SK-N-SH (cell line): Measurements from ENCODE around the gene ITGA1. TPM values are rescaled to one million over a fixed set of nuclear protein-coding genes. Genes with fewer than 3 reads are reported as not detected.

Experiments used
- CTCF ChIA-PET: fragments of 300-600, 350-600 bp; formaldehyde crosslinking; extraction: SDS; loops from one replicate; lab custom pipeline; 2021; lab: Yijun Ruan, JAX
- POLR2A ChIA-PET: fragments of 350-600 bp; sonication (Branson Sonifier 250); formaldehyde crosslinking; extraction: SDS; loops from one replicate; lab custom pipeline; 2020; ENCODE audit warnings: antibody characterized with exemption, inconsistent platforms; lab: Yijun Ruan, JAX
- DNase-seq: peaks from one replicate; pipeline ENCODE4 v3.0.0; 2012
- H2AFZ ChIP-seq: fragments of 200-600 bp; sonication (generic); 2 replicates; pipeline ENCODE4 v1.8.1; 2016; ENCODE audit warnings: antibody characterized with exemption, mild to moderate bottlenecking, low read depth
- H3F3A ChIP-seq: fragments of 200-600 bp; sonication (generic); replicated peaks from 2 replicates; pipeline ENCODE3; 2016; ENCODE audit warnings: antibody characterized with exemption, mild to moderate bottlenecking; ENCODE audit not compliant: insufficient read depth
- H3K27ac ChIP-seq, 2 experiments: fragments of 200-500 bp in 1 of 2; fragments of 200-600 bp in 1 of 2; sonication (Bioruptor generic) in 1 of 2; sonication (generic), shearing (Covaris generic) in 1 of 2; 2 replicates each; pipeline versions ENCODE4 v1.5.1 to v1.6.1; 2014 to 2016; ENCODE audit warnings: low read depth in 2 of 2, inconsistent platforms in 1 of 2, low read length in 1 of 2, mild to moderate bottlenecking in 1 of 2, mixed read lengths in 1 of 2
- H3K27me3 ChIP-seq: fragments of 200-600 bp; sonication (generic), shearing (Covaris generic); 2 replicates; pipeline ENCODE4 v1.6.1; 2016; ENCODE audit warnings: mixed run types; ENCODE audit not compliant: insufficient read depth
- H3K36me3 ChIP-seq, 2 experiments: fragments of 200-500 bp in 1 of 2; fragments of 200-600 bp in 1 of 2; sonication (Bioruptor generic) in 1 of 2; sonication (generic) in 1 of 2; replicated peaks in 1 of 2; 2 replicates each; pipeline versions ENCODE3 to v1.5.1; 2014 to 2016; ENCODE audit warnings: low read length in 1 of 2, mild to moderate bottlenecking in 1 of 2; ENCODE audit not compliant: insufficient read depth in 2 of 2, control insufficient read depth in 1 of 2
- H3K4me1 ChIP-seq, 2 experiments: fragments of 200-500 bp in 1 of 2; fragments of 200-600 bp in 1 of 2; sonication (Bioruptor generic) in 1 of 2; sonication (generic), shearing (Covaris generic) in 1 of 2; 2 replicates each; pipeline versions ENCODE4 v1.5.1 to v1.6.1; 2014 to 2016; ENCODE audit warnings: low read depth in 1 of 2, low read length in 1 of 2, mixed run types in 1 of 2; ENCODE audit not compliant: insufficient read depth in 2 of 2, control insufficient read depth in 1 of 2
- H3K4me2 ChIP-seq: fragments of 200-600 bp; sonication (generic), shearing (Covaris generic); 2 replicates; pipeline ENCODE4 v1.6.1; 2017; ENCODE audit warnings: mixed run types
- H3K4me3 ChIP-seq, 2 experiments: fragments of 200-500 bp in 1 of 2; fragments of 200-600 bp in 1 of 2; sonication (Bioruptor generic) in 1 of 2; sonication (generic), shearing (Covaris generic) in 1 of 2; 2 replicates each; pipeline versions ENCODE4 v1.5.1 to v1.8.1; 2014 to 2016; ENCODE audit warnings: low read depth in 2 of 2, inconsistent platforms in 1 of 2, low read length in 1 of 2, mild to moderate bottlenecking in 1 of 2, mixed read lengths in 1 of 2, moderate library complexity in 1 of 2
- H3K79me2 ChIP-seq: fragments of 200-600 bp; sonication (generic); 2 replicates; pipeline ENCODE4 v1.8.1; 2017; ENCODE audit warnings: mild to moderate bottlenecking; ENCODE audit not compliant: insufficient read depth
- H3K9ac ChIP-seq: fragments of 200-600 bp; sonication (generic); 2 replicates; pipeline ENCODE4 v1.6.1; 2017; ENCODE audit warnings: mixed run types
- H3K9me2 ChIP-seq: fragments of 200-600 bp; sonication (generic); 2 replicates; pipeline ENCODE4 v1.6.1; 2017; ENCODE audit warnings: mixed run types
- H3K9me3 ChIP-seq: fragments of 200-600 bp; sonication (generic); 2 replicates; pipeline ENCODE4 v1.6.1; 2017; ENCODE audit warnings: mixed run types, mild to moderate bottlenecking, moderate library complexity
- H4K20me1 ChIP-seq: fragments of 200-600 bp; sonication (generic); 2 replicates; pipeline ENCODE4 v1.6.1; 2017; ENCODE audit warnings: mild to moderate bottlenecking, mixed run types; ENCODE audit not compliant: insufficient read depth
- EZH2phosphoT487 ChIP-seq: fragments of 200-600 bp; sonication (generic); IDR thresholded peaks from 2 replicates; pipeline ENCODE4 v1.6.1; 2017; ENCODE audit warnings: low read depth, mixed run types, mild to moderate bottlenecking, antibody characterized with exemption, moderate library complexity, borderline replicate concordance
- FOSL2 ChIP-seq: IDR thresholded peaks from 2 replicates; pipeline ENCODE4 v1.4.0; 2012; ENCODE audit warnings: low read depth, mild to moderate bottlenecking, moderate library complexity, borderline replicate concordance
- IRF3 ChIP-seq: fragments of 150-350 bp; IDR thresholded peaks from 2 replicates; pipeline ENCODE4 v1.6.1; 2016; ENCODE audit warnings: mild to moderate bottlenecking, low read depth, low read length
- JUND ChIP-seq: IDR thresholded peaks from 2 replicates; pipeline ENCODE4 v1.4.0; 2012
- MAX ChIP-seq: IDR thresholded peaks from 2 replicates; pipeline ENCODE4 v1.4.0; 2012; ENCODE audit warnings: low read depth
- MXI1 ChIP-seq: IDR thresholded peaks from 2 replicates; pipeline ENCODE4 v1.6.1; 2012; ENCODE audit warnings: mild to moderate bottlenecking, low read depth, low read length, improper control_type of control experiment
- NRF1 ChIP-seq: IDR thresholded peaks from 2 replicates; pipeline ENCODE4 v1.6.1; 2012; ENCODE audit warnings: low read depth, mild to moderate bottlenecking, low read length
- REST ChIP-seq: IDR thresholded peaks from 2 replicates; pipeline ENCODE4 v1.6.1; 2012; ENCODE audit warnings: mild to moderate bottlenecking, low read depth, low read length, moderate library complexity
- RXRA ChIP-seq: IDR thresholded peaks from 2 replicates; pipeline ENCODE4 v1.4.0; 2012; ENCODE audit warnings: low read depth, mild to moderate bottlenecking, borderline replicate concordance
- SIN3A ChIP-seq: IDR thresholded peaks from 2 replicates; pipeline ENCODE4 v1.6.1; 2012; ENCODE audit warnings: low read depth, mild to moderate bottlenecking, low read length, moderate library complexity, borderline replicate concordance
- SMC3 ChIP-seq: IDR thresholded peaks from 2 replicates; pipeline ENCODE4 v1.6.1; 2012; ENCODE audit warnings: low read depth, low read length, improper control_type of control experiment
- TEAD4 ChIP-seq: IDR thresholded peaks from 2 replicates; pipeline ENCODE4 v1.4.0; 2012; ENCODE audit warnings: mild to moderate bottlenecking, borderline replicate concordance; ENCODE audit not compliant: insufficient read depth
- YY1 ChIP-seq: IDR thresholded peaks from 2 replicates; pipeline ENCODE4 v1.4.0; 2012; ENCODE audit warnings: low read depth, mild to moderate bottlenecking
- WGBS: methylation state at CpG from one replicate; pipeline ENCODE4 v1.1.6; 2017; ENCODE audit warnings: low lambda C conversion rate; 5-methylcytosine and 5-hydroxymethylcytosine counted together
- polyA plus RNA-seq, 3 experiments: library from polyadenylated mRNA; depleted of rRNA; stranded (reverse); fragments of >200 nt; gene quantifications; 2 replicates each; pipeline ENCODE4 v1.2.3, GENCODE V29; 2012

The ITGA1 gene
- polyA plus RNA-seq, 1 of the 3 experiments (the other 2 are of a cell fraction) = 7.7 TPM

- peaks cover 3% of the 10 kb centered on the region; the same call in 1 of the 2 replicates for H3K9me2 ChIP-seq
- ChIA-PET POLR2A (no interaction called here), CTCF (interaction anchor here (1.1 to 1.3 kb wide), 2 partner anchors 45 to 76 kb away, joined by 3 to 4 read pairs; partner anchors contain the start of genes ITGA1 and PELO)
- peak overlapping the region in 1 of 2 experiments; percentile 3; a peak in 1 of 4 replicates for H3K27ac ChIP-seq
- no peak overlapping the region for H3K4me3 ChIP-seq
- no peaks in the 10 kb centered on the region for H4K20me1 ChIP-seq
- no peaks in the 10 kb centered on the region for H3K36me3 ChIP-seq
- no peak overlapping the region for H3K4me2 ChIP-seq
- no peaks in the 10 kb centered on the region for H3K9me3 ChIP-seq
- TF ChIP-seq MXI1 (no peak), NRF1 (no peak), SIN3A (no peak), SMC3 (no peak), IRF3 (no peak)
- WGBS = 82% methylated on average over 2 of the region's 2 CpGs
- no peaks in the 10 kb centered on the region for H3K27me3 ChIP-seq
- H3K4me1 ChIP-seq = peaks cover 16 to 17% of the 10 kb centered on the region in 2 experiments
- no peak overlapping the region for H2AFZ ChIP-seq
- no peaks in the 10 kb centered on the region for H3K79me2 ChIP-seq
- H3K9ac ChIP-seq = no peak overlapping the region
- no peak for DNase-seq
- H3F3A ChIP-seq = no peaks in the 10 kb centered on the region
These were observed 44.7 kb upstream of the ITGA1 start for GRCh38 chr5:52743012-52743411.

- POLR2A ChIA-PET = no interaction called here
- no peaks in the 10 kb centered on the region for H3K27me3 ChIP-seq
- H3K36me3 ChIP-seq = no peaks in the 10 kb centered on the region
- no peak overlapping the region for H2AFZ ChIP-seq
- no peaks in the 10 kb centered on the region for H3K79me2 ChIP-seq
- H4K20me1 ChIP-seq = no peaks in the 10 kb centered on the region
- no peak for DNase-seq
- H3K27ac ChIP-seq = peak overlapping the region in 1 of 2 experiments; percentile 3; a peak in 3 of 4 replicates
- H3K9me2 ChIP-seq = peaks cover 3% of the 10 kb centered on the region; the same call in 1 of the 2 replicates
- peaks cover 12 to 17% of the 10 kb centered on the region in 2 experiments for H3K4me1 ChIP-seq
- H3K4me2 ChIP-seq = no peak overlapping the region
- no peaks in the 10 kb centered on the region for H3F3A ChIP-seq
- CTCF ChIA-PET = interaction anchor here (1.1 to 1.3 kb wide), 2 partner anchors 44 to 77 kb away, joined by 3 to 4 read pairs; partner anchors contain the start of genes ITGA1 and PELO
- no peaks in the 10 kb centered on the region for H3K9me3 ChIP-seq
- H3K4me3 ChIP-seq = no peak overlapping the region
- H3K9ac ChIP-seq = no peak overlapping the region
- no peak for TF ChIP-seq TEAD4
- WGBS = 61% methylated on average over 3 of the region's 3 CpGs
These were observed 44.2 kb upstream of the ITGA1 start for GRCh38 chr5:52743529-52743928.

- ChIA-PET POLR2A (no interaction called here), CTCF (interaction anchor here (1.1 to 1.3 kb wide), 2 partner anchors 44 to 77 kb away, joined by 3 to 4 read pairs; partner anchors contain the start of genes ITGA1 and PELO)
- Histone ChIP-seq H3F3A (no peaks in the 10 kb centered on the region), H3K27ac (peak overlapping the region in 1 of 2 experiments; percentile 3; a peak in 3 of 4 replicates), H3K36me3 (no peaks in the 10 kb centered on the region), H3K9me3 (no peaks in the 10 kb centered on the region), H3K4me1 (peaks cover 11 to 17% of the 10 kb centered on the region in 2 experiments), H3K9ac (no peak overlapping the region), H3K4me3 (no peak overlapping the region), H3K4me2 (no peak overlapping the region; the same call in 1 of the 2 replicates), H2AFZ (no peak overlapping the region; the same call in 1 of the 2 replicates), H3K79me2 (no peaks in the 10 kb centered on the region), H3K27me3 (no peaks in the 10 kb centered on the region), H3K9me2 (peaks cover 3% of the 10 kb centered on the region; the same call in 1 of the 2 replicates), H4K20me1 (no peaks in the 10 kb centered on the region)
- TF ChIP-seq YY1 = no peak
- TF ChIP-seq IRF3 = no peak
- 0 out of 2 replicates have a peak, but pooled peaks have one; percentile 13 for TF ChIP-seq JUND
- TF ChIP-seq FOSL2 = no peak
- TF ChIP-seq EZH2phosphoT487 = no peak
- no peak for TF ChIP-seq MAX
- TF ChIP-seq RXRA = peak; percentile 62; the same call in 1 of the 2 replicates
- TF ChIP-seq REST = no peak
- DNase-seq = no peak
- 33% methylated on average over 1 of the region's 1 CpG for WGBS
These were observed 43.7 kb upstream of the ITGA1 start for GRCh38 chr5:52743970-52744369.
